RPMI8226 (cell line): ENCODE measurements around the gene SUCLG1.
"Not testable (repeated sequence)": the region's sequence is repeated elsewhere in the genome, so short reads cannot be mapped to it uniquely, and the experiment has no call there.

ENCODE experiments used
- DNase-seq: peaks from one replicate; pipeline ENCODE4 v3.0.0-alpha.2; 2015

Gene SUCLG1

DNA sequence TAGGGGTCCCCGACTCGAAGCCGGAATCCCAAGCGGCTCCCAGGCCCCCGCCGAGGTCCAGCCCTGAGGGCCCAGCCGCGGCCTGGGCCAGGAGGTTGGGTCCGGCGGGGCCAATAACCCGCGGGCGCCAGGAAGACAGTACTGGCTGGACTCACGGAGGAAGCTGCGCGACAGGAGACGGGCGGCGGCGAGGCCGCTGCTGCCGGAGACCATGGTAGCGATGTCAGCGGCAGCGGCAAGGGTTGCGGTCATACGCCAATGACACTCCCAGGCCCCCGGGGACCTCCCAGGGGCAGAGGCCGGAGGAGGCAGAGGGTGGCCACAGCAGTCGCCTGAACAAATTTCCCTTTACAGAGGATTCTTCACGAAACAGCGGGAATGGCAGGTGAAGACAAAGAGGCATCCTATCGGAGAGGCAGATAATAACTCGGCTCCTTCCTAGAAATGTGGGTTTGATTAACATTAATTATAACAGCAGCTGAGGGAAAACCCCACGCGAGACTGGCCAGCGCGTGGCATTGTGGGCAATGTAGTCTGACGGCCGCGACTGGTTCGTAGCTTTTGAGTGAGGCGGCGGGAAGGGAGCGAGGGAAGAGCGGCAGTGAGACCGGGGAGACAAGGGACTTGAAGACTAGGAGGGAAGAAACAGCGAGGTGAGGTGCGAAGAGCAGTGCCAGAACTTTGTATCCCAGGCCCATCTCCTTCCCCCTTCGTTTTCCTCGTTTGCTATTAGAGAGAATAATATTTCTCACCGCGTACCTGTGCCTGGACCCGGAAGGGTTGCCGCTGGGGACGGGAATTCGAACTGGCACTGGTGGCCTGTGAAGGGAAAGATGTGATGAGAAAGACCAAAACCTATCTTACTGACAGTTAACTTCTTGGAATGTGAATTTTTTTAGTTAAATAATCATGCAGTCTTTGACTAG, at the start of gene SUCLG1:
Gene SUCLG1, minus strand, starts transcription at position 263 of the 926 bp plus-strand sequence. Its CDS starts 11 bp downstream, at position 252.
- peak; percentile 89 for DNase-seq

DNA sequence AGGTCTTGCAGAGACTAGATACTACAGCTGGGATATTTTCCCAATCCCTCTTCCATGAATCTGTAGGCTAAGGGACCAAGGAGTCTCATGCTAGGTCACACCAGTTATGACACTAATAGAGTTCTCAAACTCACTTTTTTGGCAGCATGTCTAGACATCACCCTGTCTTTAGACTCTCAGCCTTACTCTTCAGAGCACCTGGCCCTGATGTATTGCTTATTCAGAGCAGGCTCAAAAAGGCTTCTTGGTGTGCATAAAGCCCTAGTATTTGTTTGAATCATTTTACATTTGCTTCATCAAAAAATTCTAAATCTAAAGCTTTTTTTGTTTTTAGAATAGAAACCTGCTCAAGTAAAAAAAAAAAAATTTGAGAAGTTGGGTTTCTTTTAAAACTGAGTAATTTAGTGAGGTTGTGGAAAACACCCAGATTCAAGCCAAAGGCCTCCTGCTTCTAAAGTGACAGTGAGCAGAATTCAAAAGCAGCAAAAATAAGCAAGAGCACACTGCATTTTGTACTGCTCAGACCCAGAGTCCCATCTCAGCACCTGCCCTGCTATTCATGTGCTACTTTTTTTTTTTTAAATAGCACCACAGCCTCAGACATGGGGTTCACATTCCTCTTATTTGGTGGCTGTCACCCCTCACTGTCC, 39.2 kb upstream of the SUCLG1 start:
- DNase-seq, result no peak

DNA sequence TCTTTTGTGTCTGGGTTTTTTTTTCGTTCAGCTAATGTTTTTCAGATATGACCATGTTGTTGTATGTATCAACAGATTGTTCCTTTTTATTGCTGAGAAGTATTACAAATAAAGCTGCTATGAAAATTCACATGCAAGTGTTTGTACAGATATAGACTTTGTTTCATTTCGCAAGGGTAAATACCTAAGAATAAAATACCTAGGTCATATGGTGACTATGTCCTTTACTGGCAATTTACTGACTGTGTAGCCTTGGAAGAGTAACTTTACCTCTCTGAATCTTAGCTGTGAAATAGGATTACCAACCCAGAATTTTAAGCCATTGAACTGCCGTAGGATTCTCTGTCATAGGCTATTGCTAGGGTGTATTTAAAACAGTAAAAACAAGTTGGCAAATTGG, 38.2 kb upstream of the SUCLG1 start:
- no peak for DNase-seq

DNA sequence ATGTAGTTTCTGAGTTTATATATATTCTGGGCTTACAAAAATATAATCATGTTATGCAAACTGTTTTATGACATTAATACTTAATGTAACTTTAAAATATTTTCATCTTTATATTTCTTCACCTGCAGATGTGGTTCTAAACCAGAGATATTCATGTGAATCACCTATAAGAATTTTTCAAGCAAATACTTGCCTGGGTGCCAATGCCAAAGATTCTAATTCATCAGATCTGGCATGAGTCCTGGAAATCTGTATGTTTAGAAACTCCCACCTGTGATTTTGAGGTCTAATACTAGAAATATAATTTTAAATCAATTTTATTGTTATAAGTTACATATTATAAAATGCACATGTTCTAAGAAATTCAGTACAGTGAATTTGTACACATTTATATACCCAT, 37.3 kb upstream of the SUCLG1 start:
- DNase-seq, result no peak

DNA sequence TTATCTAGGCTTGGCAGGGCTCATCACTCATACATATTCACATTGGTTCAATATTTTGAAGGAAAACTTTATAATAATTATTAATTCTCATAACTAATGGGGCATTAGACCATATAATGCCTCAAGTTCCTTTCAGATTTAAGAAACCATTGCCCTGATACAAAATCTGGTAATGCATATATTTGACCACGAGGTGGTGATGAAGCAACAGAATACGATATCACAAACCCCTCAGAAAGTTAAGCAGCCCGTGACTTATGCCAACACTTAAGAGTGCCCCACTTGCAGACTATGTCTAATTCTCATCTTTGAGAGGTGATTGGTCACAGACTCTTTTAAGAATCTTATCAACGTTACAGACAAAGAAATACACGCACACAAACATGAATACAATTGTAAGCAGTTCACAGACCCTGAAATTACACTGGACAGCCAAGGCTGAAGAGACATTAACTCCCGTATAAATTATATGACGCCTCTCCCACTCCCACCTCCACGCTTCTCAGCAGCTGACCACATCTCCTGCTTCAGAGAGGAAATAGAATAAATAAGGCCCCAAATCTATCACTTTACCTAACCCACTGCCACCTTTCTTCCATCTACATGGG, 36.6 kb upstream of the SUCLG1 start:
- DNase-seq, result peak; percentile 60

DNA sequence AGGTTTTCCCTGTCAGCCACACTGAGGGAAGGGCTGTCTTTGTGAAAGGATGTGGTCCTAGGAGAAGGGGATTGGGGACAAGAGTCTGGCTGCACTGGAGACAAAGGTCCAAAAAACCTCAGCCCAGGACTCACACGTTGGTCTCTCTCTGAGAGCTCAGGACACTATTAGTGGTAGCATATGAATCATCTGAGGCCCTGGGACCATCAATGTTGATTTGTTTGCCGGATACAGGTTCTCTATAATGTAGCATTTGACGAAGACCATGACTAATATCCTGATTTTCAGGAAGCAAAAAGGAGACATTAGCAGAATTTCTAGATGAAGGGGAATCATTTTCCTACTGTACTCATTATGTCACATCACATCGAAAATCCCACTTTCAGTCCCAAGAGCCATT, 35.0 kb upstream of the SUCLG1 start:
- DNase-seq, result no peak

DNA sequence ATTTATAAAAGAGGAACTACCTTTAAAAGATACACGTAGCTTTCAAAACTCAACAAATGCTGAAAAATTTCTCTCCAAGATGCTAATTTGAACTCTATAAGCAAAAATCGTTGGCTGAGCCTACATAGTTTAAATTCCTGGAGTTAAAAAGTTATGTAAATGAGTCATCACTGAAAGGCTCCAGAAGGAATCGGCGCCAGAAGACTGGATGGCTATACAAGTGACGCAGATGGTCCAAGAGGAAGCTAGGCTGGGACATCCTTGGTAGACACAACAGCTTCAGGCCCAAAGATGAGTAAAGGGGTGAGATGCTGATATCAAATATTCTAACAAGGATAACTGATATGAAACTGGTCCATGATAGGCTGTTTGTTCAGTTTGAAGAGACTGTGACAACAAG, 34.4 kb upstream of the SUCLG1 start:
- no peak for DNase-seq

DNA sequence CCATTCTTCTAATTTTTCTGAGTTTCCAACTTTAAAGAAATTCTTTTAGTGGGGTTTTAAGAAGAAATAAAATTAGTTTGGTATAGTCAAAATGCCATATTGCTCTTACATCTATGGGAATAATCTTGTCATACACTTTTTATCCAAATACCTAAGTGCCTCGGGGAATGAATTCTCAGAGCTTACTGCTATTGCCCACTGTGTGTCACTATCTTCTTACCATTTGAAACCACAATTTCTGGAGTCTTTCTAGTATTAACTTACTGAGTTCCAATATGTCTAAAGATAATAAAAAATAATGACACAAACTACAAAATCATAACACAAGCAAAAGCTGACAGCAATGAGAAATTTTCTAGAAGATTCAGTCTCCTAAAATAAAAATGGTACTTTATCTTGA, 33.5 kb upstream of the SUCLG1 start:
- DNase-seq, result no peak

DNA sequence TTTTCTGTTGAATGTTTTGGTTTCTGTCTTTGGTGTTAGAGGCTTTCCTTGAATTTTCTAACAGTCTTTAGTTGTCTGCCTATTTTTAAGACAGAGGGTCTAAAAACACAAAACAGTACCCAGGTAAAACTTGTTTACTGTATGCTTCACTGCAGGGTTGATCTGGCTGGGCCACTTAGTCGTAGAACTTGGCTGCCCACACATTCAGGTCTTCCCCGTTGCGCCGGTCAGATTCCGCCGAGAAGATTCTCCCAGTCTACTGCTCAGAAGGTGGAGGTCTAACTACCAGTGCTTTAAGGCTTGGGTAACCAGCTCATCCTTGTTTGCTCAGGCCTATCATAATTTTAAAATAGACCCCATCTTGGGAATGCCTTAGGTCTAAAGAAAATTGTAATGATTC, 32.7 kb upstream of the SUCLG1 start:
- no peak for DNase-seq

DNA sequence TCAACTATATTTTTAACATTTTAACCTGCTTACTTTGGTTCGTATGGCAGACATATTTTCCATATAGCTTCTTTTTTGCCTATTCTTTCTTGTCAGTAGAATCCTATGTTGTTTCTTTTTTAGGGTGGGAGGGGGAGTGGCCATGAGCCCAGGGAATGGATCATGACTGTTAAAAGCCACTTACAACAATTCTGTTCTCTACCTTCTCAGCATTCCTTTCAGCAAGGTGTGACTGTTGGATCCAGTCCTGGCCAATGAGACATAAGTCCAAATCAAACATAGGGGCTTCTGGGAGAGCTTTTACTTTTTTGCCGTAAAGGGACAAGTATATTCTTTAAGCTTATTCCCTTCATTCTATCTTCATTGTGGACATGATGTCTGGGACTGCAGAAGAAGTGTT, 32.2 kb upstream of the SUCLG1 start:
- DNase-seq, result no peak

DNA sequence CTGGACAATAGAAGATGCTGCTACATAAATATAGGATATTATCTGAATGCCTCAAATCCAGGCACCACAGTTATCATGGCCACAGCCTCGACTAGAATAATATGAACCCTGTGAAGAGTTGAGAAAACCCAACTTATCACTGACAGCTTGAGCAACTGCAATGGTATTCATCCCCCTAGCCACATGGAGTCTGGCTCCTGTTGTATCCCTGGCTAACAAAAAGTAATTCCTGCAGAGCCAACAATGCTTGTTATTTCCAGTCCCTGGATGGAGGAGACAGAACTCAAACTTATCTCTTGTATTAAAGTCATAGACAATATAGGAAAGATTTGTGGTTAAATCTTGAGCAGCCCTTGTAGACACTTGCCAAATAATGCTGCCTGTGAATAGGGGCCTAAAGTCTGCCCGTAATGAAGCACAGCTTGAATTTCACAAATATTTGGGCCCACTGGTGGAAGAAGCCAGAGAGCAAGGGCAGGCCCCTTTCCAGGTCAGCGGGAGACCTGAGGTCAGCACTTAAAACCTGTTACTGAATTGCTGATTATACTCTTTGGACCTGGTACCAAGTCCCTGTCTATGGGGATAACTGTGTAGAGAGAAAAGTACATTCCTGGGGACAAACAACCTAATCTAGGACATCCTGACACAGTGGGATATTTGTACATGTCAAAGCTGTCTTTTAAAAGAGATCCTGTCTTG, 28.4 kb upstream of the SUCLG1 start:
- no peak for DNase-seq

DNA sequence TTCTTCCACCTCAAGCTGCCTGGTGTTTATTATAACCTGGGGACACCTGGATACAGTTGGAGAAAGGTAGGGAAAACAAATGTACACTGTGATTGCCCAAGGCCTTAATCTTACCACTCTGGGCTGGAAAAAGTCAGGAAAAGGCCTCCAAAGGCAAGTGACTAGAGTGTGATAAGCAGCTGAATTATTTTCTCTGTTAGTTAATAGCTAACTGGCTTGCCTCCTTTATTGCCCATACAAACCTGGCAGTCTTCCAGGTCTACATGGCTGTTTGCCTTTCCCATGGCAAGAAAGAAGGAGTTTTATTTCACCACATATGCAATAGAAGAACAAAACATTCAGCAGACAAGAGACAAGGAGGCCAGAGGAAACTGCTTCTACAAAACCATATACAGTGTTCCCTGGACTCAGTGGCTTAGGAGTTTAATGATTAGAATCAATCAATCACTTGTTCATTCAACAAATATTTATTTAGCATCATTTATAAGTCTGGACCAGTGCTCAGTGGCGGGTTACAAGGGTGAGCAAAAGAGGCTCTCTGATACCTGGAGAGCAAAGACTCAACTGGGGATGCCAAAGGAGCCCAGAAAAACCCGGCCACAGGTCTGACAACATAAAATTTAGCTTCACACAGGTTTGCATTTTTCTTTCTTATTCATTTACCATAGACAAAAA, 27.5 kb upstream of the SUCLG1 start:
- no peak for DNase-seq

DNA sequence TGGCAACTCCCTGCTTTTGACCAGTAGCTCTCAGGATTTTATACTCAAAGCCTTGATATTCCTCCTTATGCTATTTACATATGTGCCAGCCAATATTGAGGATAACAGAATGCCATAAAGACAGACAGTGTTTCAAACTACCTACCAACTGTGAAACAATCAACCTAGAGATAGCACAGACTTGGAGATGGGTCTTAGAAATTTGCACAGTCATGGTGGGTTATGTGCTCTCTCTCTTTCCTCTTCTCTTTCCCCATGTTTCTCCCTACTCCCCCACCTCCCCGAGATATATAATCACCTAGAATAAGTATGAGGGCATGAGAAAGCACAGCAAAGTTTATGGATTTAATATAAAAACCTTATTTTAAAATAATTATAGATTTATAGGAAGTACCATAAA, 24.2 kb upstream of the SUCLG1 start:
- no peak for DNase-seq

DNA sequence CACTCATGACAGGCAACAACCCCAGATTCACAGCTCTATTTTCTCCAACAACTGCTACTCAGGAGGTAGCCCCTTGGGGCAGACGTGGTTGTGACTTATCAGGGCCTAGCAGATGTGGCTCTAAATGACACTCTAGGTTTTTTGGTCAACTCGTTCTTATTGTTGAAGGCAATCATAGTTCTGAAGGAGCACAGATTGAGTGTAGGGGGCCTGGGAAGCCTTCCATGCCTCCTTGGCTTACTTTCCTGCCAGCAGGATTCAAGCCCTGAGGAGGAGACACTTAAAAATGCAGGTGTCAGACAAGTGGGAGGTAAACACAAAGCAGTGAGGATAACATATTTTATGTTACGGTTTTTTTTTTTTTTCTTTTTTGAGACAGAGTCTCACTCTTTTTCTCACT, 23.5 kb upstream of the SUCLG1 start:
- no peak for DNase-seq

DNA sequence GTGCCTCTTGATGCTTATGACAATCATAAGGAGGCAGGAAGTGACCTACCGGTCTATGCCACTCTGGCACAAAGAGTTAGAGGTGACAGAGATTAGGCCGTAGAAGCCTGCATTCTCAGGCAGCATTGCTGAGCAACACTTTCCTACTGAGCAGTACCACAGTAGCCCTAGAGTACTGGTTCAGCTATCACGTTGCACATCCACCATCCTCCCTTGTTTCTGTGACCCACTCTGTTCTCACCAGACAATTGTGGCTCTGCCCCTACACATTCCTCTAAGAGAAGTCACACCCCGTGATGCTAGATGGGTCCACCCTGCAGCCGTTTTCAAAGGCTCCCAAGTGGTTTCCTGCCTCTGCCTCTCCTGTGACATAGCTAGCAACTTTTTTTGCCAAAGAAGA, 22.6 kb upstream of the SUCLG1 start:
- no peak for DNase-seq

DNA sequence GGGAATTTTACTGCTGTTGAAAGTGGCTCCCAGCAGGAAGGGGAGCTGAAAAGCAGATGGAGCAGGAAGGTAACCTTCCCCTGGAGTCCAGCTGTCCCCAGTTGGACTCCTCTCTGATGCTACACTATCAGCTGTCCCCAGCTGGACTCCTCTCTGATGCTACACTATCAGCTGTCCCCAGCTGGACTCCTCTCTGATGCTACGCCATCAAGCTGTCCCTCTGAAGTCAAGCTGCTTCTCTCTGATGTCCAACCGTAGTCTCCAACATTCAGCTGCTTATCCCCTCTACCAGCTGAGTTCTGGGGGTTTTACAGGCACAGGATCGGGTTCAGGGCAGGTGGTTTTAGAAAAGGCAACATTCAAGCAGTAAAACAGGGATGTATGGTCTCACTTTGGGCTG, 19.8 kb upstream of the SUCLG1 start:
- no peak for DNase-seq

DNA sequence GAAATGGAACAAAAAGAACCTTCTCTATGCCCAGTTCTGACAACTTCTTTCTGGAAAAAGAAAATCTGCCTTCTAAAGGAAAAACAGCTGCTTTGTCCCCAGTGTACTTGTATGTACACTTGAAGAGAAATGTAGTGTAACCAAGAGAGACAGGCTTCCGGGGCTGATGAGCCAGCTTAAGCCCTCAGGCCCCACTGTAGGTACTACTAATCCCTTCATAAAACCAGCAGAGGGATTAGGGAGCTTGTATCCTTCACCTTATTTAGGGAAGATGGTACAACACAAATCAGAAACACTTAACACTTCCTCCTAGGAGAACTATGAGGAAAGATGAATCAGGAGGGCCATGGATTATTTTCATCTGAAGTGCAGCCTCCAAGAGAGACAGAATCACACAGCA, 18.8 kb upstream of the SUCLG1 start:
- no peak for DNase-seq

DNA sequence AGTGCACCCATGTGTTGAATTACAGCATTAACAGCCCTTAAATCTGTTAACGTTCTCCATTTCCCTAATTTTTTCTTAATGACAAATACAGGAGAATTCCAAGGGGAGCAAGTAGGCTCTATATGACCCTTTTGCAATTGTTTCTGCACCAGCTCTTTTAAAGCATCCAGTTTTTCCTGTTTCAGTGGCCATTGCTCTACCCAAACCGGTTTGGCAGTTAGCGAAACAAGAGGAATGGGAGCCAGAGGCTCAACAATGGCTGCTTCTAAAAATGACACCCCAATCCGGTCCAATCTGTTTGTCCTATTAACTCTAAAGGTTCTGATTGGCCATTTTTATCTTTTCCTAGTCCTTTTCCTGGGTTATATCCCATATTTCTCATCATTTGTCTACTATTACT, 15.1 kb upstream of the SUCLG1 start:
- DNase-seq, result no peak

DNA sequence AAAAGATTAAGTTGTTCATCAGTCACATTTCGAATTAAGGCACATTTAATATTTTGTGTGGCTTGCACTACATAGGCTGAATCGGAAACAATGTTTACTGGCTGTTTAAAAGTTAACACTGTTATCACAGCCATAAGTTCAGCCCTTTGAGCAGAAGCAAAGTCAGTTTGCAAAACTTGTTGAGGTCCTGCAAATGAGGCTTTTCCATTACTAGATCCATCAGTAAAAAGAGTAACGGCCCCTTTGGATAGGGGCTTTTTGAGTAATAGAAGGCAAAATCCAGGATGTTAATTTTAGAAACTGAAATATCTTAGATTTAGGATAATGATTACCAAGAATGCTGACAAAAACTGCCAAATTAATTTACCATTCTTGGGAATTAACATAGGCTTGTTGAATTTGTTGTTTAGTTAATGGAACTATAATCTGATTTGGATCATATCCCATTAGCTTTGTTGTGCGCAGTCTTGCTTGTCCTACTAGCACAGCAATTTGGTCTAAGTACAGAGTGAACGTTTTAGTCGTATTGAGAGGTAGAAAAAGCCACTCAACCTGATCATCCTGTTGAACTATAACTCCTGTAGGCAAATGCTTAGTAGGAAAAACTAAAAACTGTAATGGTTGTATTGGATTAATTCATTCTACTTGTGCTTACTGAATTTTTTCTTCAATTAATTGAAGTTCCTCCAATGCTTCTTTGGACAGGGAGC, 13.9 kb upstream of the SUCLG1 start:
- no peak for DNase-seq

DNA sequence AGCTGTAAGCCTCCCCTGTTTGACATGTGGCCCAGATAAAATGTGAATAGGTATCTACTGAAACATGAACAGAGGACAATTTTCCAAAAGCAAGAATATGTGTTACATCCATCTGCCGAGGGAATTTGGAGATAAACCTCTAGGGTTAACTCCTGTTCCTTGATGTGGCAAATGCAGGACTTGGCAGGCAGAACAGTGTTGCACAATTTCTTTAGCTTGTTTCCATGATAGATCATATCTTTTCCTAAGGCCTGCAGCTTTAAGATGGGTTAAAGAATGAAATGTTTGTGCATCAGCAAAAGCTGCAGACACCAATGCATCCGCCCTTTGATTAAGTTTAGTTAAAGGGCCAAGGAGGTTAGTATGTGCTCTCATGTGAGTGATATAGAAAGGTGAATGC, 13.3 kb upstream of the SUCLG1 start:
- not testable (repeated sequence) for DNase-seq

DNA sequence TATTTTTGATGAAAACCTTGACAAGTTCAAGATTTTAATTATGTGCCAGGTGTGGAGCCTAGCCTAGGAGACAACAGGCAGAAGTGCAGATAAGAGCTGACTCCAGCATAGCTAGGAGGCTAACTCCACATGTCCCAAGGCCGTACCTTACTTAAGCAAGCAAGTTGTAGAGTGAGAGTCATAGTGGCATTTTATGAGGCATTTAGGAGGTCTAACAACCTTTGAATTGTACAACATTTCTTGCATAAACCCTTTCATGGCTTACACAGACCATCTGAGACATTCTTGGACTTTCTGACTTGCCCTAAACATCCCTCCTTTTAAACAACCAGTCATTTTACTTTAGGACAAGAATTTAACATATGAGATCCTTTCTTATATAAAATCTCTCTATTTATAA, 8.3 kb upstream of the SUCLG1 start:
- no peak for DNase-seq

DNA sequence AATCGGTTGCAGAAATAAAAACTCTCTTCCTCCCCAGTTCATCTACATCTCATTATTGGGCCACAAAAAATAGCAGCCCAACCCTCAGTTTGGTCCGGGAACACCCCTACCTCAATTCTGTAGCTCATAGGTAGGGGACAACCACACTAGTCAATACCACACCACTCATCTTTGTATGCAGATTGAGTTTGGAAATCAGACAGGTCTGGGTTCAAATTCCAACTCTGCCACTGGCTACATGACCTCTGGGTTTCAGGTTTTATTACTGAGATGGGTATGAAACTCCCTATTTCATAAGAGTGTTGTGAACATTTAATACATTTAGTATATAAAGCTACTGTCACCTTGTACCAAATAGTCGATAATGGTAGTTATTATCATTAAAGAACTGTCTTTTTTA, 2.2 kb upstream of the SUCLG1 start:
- DNase-seq, result no peak
